ENCODE results near the gene MRPL58. TPM values are rescaled to one million over a fixed set of nuclear protein-coding genes. Genes with fewer than 3 reads are reported as not detected.

MRPL58 gene
- total RNA-seq, 2 donors from 2014 or later, result 29.7 to 30.1 TPM

GRCh38 chr17:74971069-74971841 is 41.2 kb upstream of the MRPL58 start:
- H3K9me3 ChIP-seq (ENCODE audit: control insufficient read depth, low read length), result no peaks in the 10 kb centered on the region
- H3K27me3 Mint-ChIP-seq (ENCODE audit: insufficient read depth), result peaks cover 57% of the 10 kb centered on the region
- DNase-seq, result peak; percentile 42
- peaks cover 55% of the 10 kb centered on the region for H3K27me3 ChIP-seq (ENCODE audit: control insufficient read depth, insufficient read depth, low read length, poor library complexity, severe bottlenecking)
- peak overlapping the region; percentile 51 for H3K4me3 Mint-ChIP-seq
- H3K9ac ChIP-seq (ENCODE audit: extremely low read depth, low read length, poor library complexity, severe bottlenecking), result no peak overlapping the region
- H3K27ac Mint-ChIP-seq, result no peak overlapping the region
- H3K4me1 Mint-ChIP-seq, result no peaks in the 10 kb centered on the region
- peak overlapping the region; percentile 38 for H3K27ac ChIP-seq (ENCODE audit: low read depth, low read length)
- H3K4me1 ChIP-seq (ENCODE audit: control insufficient read depth, insufficient read depth, low read length), result no peaks in the 10 kb centered on the region
- H3K9me3 Mint-ChIP-seq, result no peaks in the 10 kb centered on the region
- H3K36me3 Mint-ChIP-seq (ENCODE audit: low read depth), result no peaks in the 10 kb centered on the region
- no peak overlapping the region for H3K4me3 ChIP-seq (ENCODE audit: low read length)
- no peak for TF ChIP-seq CTCF (conservative IDR thresholded peaks at IDR 0.05)
- no peaks in the 10 kb centered on the region for H3K36me3 ChIP-seq (ENCODE audit: control insufficient read depth, insufficient read depth, low read length)
- WGBS, 2 experiments (ENCODE audit: insufficient coverage in 1 of 2, insufficient read length in 1 of 2), result 90 to 93% methylated on average over 3 to 8 of the region's 8 CpGs

GRCh38 chr17:74971842-74972106 is 40.7 kb upstream of the MRPL58 start:
- H3K27me3 Mint-ChIP-seq (ENCODE audit: insufficient read depth), result peaks cover 58% of the 10 kb centered on the region
- Histone ChIP-seq H3K27me3 (ENCODE audit: control insufficient read depth, insufficient read depth, low read length, poor library complexity, severe bottlenecking) (peaks cover 55% of the 10 kb centered on the region), H3K9me3 (ENCODE audit: control insufficient read depth, low read length) (no peaks in the 10 kb centered on the region), H3K4me3 (ENCODE audit: low read length) (no peak overlapping the region), H3K27ac (ENCODE audit: low read depth, low read length) (peak overlapping the region; percentile 38), H3K4me1 (ENCODE audit: control insufficient read depth, insufficient read depth, low read length) (no peaks in the 10 kb centered on the region), H3K9ac (ENCODE audit: extremely low read depth, low read length, poor library complexity, severe bottlenecking) (no peak overlapping the region), H3K36me3 (ENCODE audit: control insufficient read depth, insufficient read depth, low read length) (no peaks in the 10 kb centered on the region)
- no peaks in the 10 kb centered on the region for H3K4me1 Mint-ChIP-seq
- no peak for TF ChIP-seq CTCF (conservative IDR thresholded peaks at IDR 0.05)
- DNase-seq, result no peak
- 24 to 29% methylated on average over 6 to 9 of the region's 9 CpGs for WGBS, 2 experiments (ENCODE audit: insufficient coverage in 1 of 2, insufficient read length in 1 of 2)
- peak overlapping the region; percentile 51 for H3K4me3 Mint-ChIP-seq
- H3K27ac Mint-ChIP-seq, result no peak overlapping the region
- no peaks in the 10 kb centered on the region for H3K9me3 Mint-ChIP-seq
- no peaks in the 10 kb centered on the region for H3K36me3 Mint-ChIP-seq (ENCODE audit: low read depth)

GRCh38 chr17:74972107-74972972 is 40.1 kb upstream of the MRPL58 start, which contains the start of gene HID1:
Gene HID1 (minus strand): TSS chr17:74972759. CDS start chr17:74972656, 103 bp downstream.
- Mint-ChIP-seq H3K27ac (no peak within 1 kb of the TSS), H3K27me3 (ENCODE audit: insufficient read depth) (peaks cover 60% of the 10 kb centered on the region), H3K9me3 (no peaks in the 10 kb centered on the region), H3K36me3 (ENCODE audit: low read depth) (no peaks in the 10 kb centered on the region), H3K4me1 (no peaks in the 10 kb centered on the region), H3K4me3 (peak within 1 kb of the TSS; percentile 51)
- 1 to 2% methylated on average over 33 to 93 of the region's 95 CpGs for WGBS, 2 experiments (ENCODE audit: insufficient coverage in 1 of 2, insufficient read length in 1 of 2)
- Histone ChIP-seq H3K9me3 (ENCODE audit: control insufficient read depth, low read length) (no peaks in the 10 kb centered on the region), H3K27me3 (ENCODE audit: control insufficient read depth, insufficient read depth, low read length, poor library complexity, severe bottlenecking) (peaks cover 55% of the 10 kb centered on the region), H3K4me1 (ENCODE audit: control insufficient read depth, insufficient read depth, low read length) (no peaks in the 10 kb centered on the region), H3K27ac (ENCODE audit: low read depth, low read length) (peak within 1 kb of the TSS; percentile 38), H3K4me3 (ENCODE audit: low read length) (peak within 1 kb of the TSS; percentile 71), H3K9ac (ENCODE audit: extremely low read depth, low read length, poor library complexity, severe bottlenecking) (no peak within 1 kb of the TSS), H3K36me3 (ENCODE audit: control insufficient read depth, insufficient read depth, low read length) (no peaks in the 10 kb centered on the region)
- DNase-seq, result peak; percentile 98
- TF ChIP-seq CTCF (conservative IDR thresholded peaks at IDR 0.05), result no peak
